Measurements from ENCODE around the gene ZMYND10. TPM values are rescaled to one million over a fixed set of nuclear protein-coding genes. Genes with fewer than 3 reads are reported as not detected.

ZMYND10 gene
- total and polyA plus RNA-seq, 5 donors from 2014 or later, result 0.09 to 1.6 TPM; not detected in 3

GRCh38 chr3:50385754-50386153 lies 40.2 kb upstream of the ZMYND10 start:
- Mint-ChIP-seq H3K27me3 (peaks cover 5% of the 10 kb centered on the region), H3K9me3 (no peaks in the 10 kb centered on the region), H3K36me3 (no peaks in the 10 kb centered on the region), H3K4me3 (peak overlapping the region in 1 of 4 donors; percentile 27), H3K27ac (no peak overlapping the region), H3K4me1 (no peaks in the 10 kb centered on the region)
- Histone ChIP-seq H3K36me3 (ENCODE audit: control insufficient read depth, insufficient read depth, low read length) (no peaks in the 10 kb centered on the region), H3K4me1 (ENCODE audit: control insufficient read depth, insufficient read depth, low read length, poor library complexity, severe bottlenecking) (no peaks in the 10 kb centered on the region), H3K27ac (ENCODE audit: insufficient read depth, low read length, poor library complexity, severe bottlenecking) (no peak overlapping the region), H3K27me3 (ENCODE audit: control insufficient read depth, insufficient read depth, low read length) (no peaks in the 10 kb centered on the region), H3K9me3 (ENCODE audit: control insufficient read depth in 2 of 2, low read length in 2 of 2) (no peaks in the 10 kb centered on the region), H3K4me3 (ENCODE audit: low read depth, low read length) (no peak overlapping the region)
- DNase-seq, result no peak
- ATAC-seq (ENCODE audit: low read depth in 2 of 2), result no peak

GRCh38 chr3:50383750-50384149 lies 38.2 kb upstream of the ZMYND10 start:
- H3K9me3 ChIP-seq (ENCODE audit: control insufficient read depth in 2 of 2, low read length in 2 of 2), result no peaks in the 10 kb centered on the region
- no peak for DNase-seq
- Mint-ChIP-seq H3K9me3 (no peaks in the 10 kb centered on the region), H3K4me3 (no peak overlapping the region), H3K36me3 (no peaks in the 10 kb centered on the region), H3K4me1 (no peaks in the 10 kb centered on the region), H3K27ac (peak overlapping the region in 1 of 3 donors; percentile 13), H3K27me3 (peaks cover 5% of the 10 kb centered on the region)
- H3K36me3 ChIP-seq (ENCODE audit: control insufficient read depth, insufficient read depth, low read length), result no peaks in the 10 kb centered on the region
- H3K4me1 ChIP-seq (ENCODE audit: control insufficient read depth, insufficient read depth, low read length, poor library complexity, severe bottlenecking), result no peaks in the 10 kb centered on the region
- no peak overlapping the region for H3K4me3 ChIP-seq (ENCODE audit: low read depth, low read length)
- H3K27ac ChIP-seq (ENCODE audit: insufficient read depth, low read length, poor library complexity, severe bottlenecking), result no peak overlapping the region
- ATAC-seq (ENCODE audit: low read depth in 2 of 2), result no peak
- H3K27me3 ChIP-seq (ENCODE audit: control insufficient read depth, insufficient read depth, low read length), result no peaks in the 10 kb centered on the region

- Histone ChIP-seq H3K9me3 (ENCODE audit: control insufficient read depth in 2 of 2, low read length in 2 of 2) (no peaks in the 10 kb centered on the region), H3K4me3 (ENCODE audit: low read depth, low read length) (no peak overlapping the region), H3K36me3 (ENCODE audit: control insufficient read depth, insufficient read depth, low read length) (no peaks in the 10 kb centered on the region), H3K4me1 (ENCODE audit: control insufficient read depth, insufficient read depth, low read length, poor library complexity, severe bottlenecking) (no peaks in the 10 kb centered on the region), H3K27ac (ENCODE audit: insufficient read depth, low read length, poor library complexity, severe bottlenecking) (no peak overlapping the region), H3K27me3 (ENCODE audit: control insufficient read depth, insufficient read depth, low read length) (no peaks in the 10 kb centered on the region)
- Mint-ChIP-seq H3K27ac (no peak overlapping the region), H3K27me3 (peaks cover 5% of the 10 kb centered on the region), H3K4me3 (no peak overlapping the region), H3K9me3 (no peaks in the 10 kb centered on the region), H3K36me3 (no peaks in the 10 kb centered on the region), H3K4me1 (no peaks in the 10 kb centered on the region)
- ATAC-seq (ENCODE audit: low read depth in 2 of 2) (no peak), DNase-seq (no peak)
Observed at GRCh38 chr3:50382722-50383121, 37.2 kb upstream of the ZMYND10 start.

DNA sequence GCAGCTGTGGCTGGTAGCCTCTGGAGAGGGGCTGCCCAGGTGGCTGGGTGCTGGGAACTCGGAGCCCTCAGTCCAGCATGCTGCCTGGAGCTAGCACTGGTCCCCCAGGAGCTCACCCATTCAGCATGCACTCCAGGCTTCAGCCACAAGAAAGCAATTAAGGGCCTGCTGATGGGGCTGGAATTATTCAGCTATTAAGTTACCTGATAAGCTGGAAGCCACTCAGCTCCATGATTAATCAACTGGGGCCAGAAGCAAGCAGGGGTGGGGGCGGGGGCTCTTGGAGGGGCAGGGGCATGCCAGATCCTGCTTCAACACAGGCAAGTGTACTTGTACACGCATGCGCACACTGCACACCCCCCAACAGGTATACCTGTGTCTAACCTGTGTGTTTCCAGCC lies 35.9 kb upstream of the ZMYND10 start:
- Mint-ChIP-seq H3K4me1 (no peaks in the 10 kb centered on the region), H3K9me3 (peaks cover 0 to 2% (median 0%) of the 10 kb centered on the region in 7 donors)

GRCh38 chr3:50380405-50381085 lies 35.0 kb upstream of the ZMYND10 start:
- H3K9me3 ChIP-seq (ENCODE audit: control insufficient read depth in 2 of 2, low read length in 2 of 2), result no peaks in the 10 kb centered on the region
- no peaks in the 10 kb centered on the region for H3K27me3 ChIP-seq (ENCODE audit: control insufficient read depth, insufficient read depth, low read length)
- H3K27me3 Mint-ChIP-seq, result peaks cover 5% of the 10 kb centered on the region
- no peak overlapping the region for H3K4me3 ChIP-seq (ENCODE audit: low read depth, low read length)
- peaks cover 0 to 2% (median 0%) of the 10 kb centered on the region in 7 donors for H3K9me3 Mint-ChIP-seq
- H3K4me1 Mint-ChIP-seq, result no peaks in the 10 kb centered on the region
- no peaks in the 10 kb centered on the region for H3K4me1 ChIP-seq (ENCODE audit: control insufficient read depth, insufficient read depth, low read length, poor library complexity, severe bottlenecking)
- no peaks in the 10 kb centered on the region for H3K36me3 Mint-ChIP-seq
- no peak for ATAC-seq (ENCODE audit: low read depth in 2 of 2)
- DNase-seq, result no peak
- H3K4me3 Mint-ChIP-seq, result no peak overlapping the region
- H3K27ac ChIP-seq (ENCODE audit: insufficient read depth, low read length, poor library complexity, severe bottlenecking), result no peak overlapping the region
- H3K36me3 ChIP-seq (ENCODE audit: control insufficient read depth, insufficient read depth, low read length), result no peaks in the 10 kb centered on the region
- no peak overlapping the region for H3K27ac Mint-ChIP-seq

More for the DNA sequence above, 35.9 kb upstream of the ZMYND10 start:
- Histone ChIP-seq H3K9me3 (ENCODE audit: control insufficient read depth in 2 of 2, low read length in 2 of 2) (no peaks in the 10 kb centered on the region), H3K36me3 (ENCODE audit: control insufficient read depth, insufficient read depth, low read length) (no peaks in the 10 kb centered on the region), H3K4me1 (ENCODE audit: control insufficient read depth, insufficient read depth, low read length, poor library complexity, severe bottlenecking) (no peaks in the 10 kb centered on the region), H3K4me3 (ENCODE audit: low read depth, low read length) (no peak overlapping the region), H3K27ac (ENCODE audit: insufficient read depth, low read length, poor library complexity, severe bottlenecking) (no peak overlapping the region), H3K27me3 (ENCODE audit: control insufficient read depth, insufficient read depth, low read length) (no peaks in the 10 kb centered on the region)
- Mint-ChIP-seq H3K36me3 (no peaks in the 10 kb centered on the region), H3K4me3 (no peak overlapping the region), H3K27ac (no peak overlapping the region), H3K27me3 (peaks cover 5% of the 10 kb centered on the region)
- DNase-seq (no peak), ATAC-seq (ENCODE audit: low read depth in 2 of 2) (no peak)

DNA sequence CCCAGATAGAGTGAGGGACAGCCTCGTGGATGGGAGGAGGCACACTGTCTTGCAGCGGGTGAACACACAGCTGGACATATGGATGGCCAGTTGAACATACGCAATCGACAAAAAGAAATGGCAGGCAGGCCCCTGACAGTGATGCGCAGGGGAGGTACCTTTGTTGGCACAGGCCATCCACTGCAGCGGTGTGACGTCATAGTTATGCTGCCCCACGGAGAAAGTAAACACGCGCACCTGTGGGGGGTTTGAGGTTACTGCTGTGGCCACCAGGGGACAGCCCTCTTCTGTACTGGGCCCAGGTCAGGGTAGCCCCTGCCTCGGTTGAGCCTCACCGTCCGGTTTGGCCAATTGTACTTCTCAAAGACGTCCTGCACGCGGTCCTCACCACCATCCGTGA lies 33.2 kb upstream of the ZMYND10 start:
- peaks cover 0 to 2% (median 0%) of the 10 kb centered on the region in 7 donors for H3K9me3 Mint-ChIP-seq
- H3K4me3 Mint-ChIP-seq, result no peak overlapping the region
- H3K4me1 Mint-ChIP-seq, result no peaks in the 10 kb centered on the region
- DNase-seq, result no peak
- peaks cover 5% of the 10 kb centered on the region for H3K27me3 Mint-ChIP-seq
- no peak overlapping the region for H3K27ac Mint-ChIP-seq
- H3K27ac ChIP-seq (ENCODE audit: insufficient read depth, low read length, poor library complexity, severe bottlenecking), result no peak overlapping the region
- no peak overlapping the region for H3K4me3 ChIP-seq (ENCODE audit: low read depth, low read length)
- no peak for ATAC-seq (ENCODE audit: low read depth in 2 of 2)
- H3K36me3 Mint-ChIP-seq, result no peaks in the 10 kb centered on the region
- no peaks in the 10 kb centered on the region for H3K27me3 ChIP-seq (ENCODE audit: control insufficient read depth, insufficient read depth, low read length)
- no peaks in the 10 kb centered on the region for H3K9me3 ChIP-seq (ENCODE audit: control insufficient read depth in 2 of 2, low read length in 2 of 2)
- no peaks in the 10 kb centered on the region for H3K4me1 ChIP-seq (ENCODE audit: control insufficient read depth, insufficient read depth, low read length, poor library complexity, severe bottlenecking)
- H3K36me3 ChIP-seq (ENCODE audit: control insufficient read depth, insufficient read depth, low read length), result no peaks in the 10 kb centered on the region

DNA sequence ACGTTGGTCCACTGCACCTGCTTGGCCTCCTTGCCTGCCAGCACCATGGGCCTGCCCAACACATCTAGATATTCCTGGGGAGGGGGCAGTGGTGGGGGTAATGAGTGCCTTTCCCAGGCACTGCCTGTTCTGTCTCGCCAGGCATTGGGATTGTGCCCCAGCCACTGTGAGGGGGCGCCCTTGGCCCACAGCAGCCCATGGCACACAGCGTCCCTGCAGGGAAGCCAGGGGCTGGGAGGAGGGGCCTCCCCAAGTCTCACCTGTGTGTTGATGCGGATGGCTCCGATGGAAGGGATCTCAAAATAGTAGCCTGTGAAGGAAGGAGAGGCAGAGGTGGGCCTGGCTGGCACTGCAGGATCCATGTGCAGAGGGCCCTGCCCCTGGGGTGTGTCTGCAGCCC lies 32.5 kb upstream of the ZMYND10 start:
- Histone ChIP-seq H3K36me3 (ENCODE audit: control insufficient read depth, insufficient read depth, low read length) (no peaks in the 10 kb centered on the region), H3K27me3 (ENCODE audit: control insufficient read depth, insufficient read depth, low read length) (no peaks in the 10 kb centered on the region), H3K4me3 (ENCODE audit: low read depth, low read length) (no peak overlapping the region), H3K27ac (ENCODE audit: insufficient read depth, low read length, poor library complexity, severe bottlenecking) (no peak overlapping the region), H3K4me1 (ENCODE audit: control insufficient read depth, insufficient read depth, low read length, poor library complexity, severe bottlenecking) (peaks cover 3% of the 10 kb centered on the region), H3K9me3 (ENCODE audit: control insufficient read depth in 2 of 2, low read length in 2 of 2) (no peaks in the 10 kb centered on the region)
- Mint-ChIP-seq H3K9me3 (peaks cover 0 to 2% (median 0%) of the 10 kb centered on the region in 7 donors), H3K36me3 (no peaks in the 10 kb centered on the region), H3K27ac (no peak overlapping the region), H3K27me3 (peaks cover 5% of the 10 kb centered on the region), H3K4me1 (peaks cover 0 to 3% (median 0%) of the 10 kb centered on the region in 4 donors), H3K4me3 (no peak overlapping the region)
- ATAC-seq (ENCODE audit: low read depth in 2 of 2) (no peak), DNase-seq (no peak)

GRCh38 chr3:50375258-50375931 lies 29.9 kb upstream of the ZMYND10 start:
- H3K9me3 ChIP-seq (ENCODE audit: control insufficient read depth in 2 of 2, low read length in 2 of 2), result no peaks in the 10 kb centered on the region

More at GRCh38 chr3:50375258-50375931, 29.9 kb upstream of the ZMYND10 start:
- ATAC-seq (ENCODE audit: low read depth in 2 of 2), result no peak
- H3K27ac ChIP-seq (ENCODE audit: insufficient read depth, low read length, poor library complexity, severe bottlenecking), result no peak overlapping the region
- H3K4me1 ChIP-seq (ENCODE audit: control insufficient read depth, insufficient read depth, low read length, poor library complexity, severe bottlenecking), result peaks cover 3% of the 10 kb centered on the region
- DNase-seq, result no peak
- peak overlapping the region in 1 of 3 donors; percentile 35 for H3K27ac Mint-ChIP-seq
- H3K4me1 Mint-ChIP-seq, result peaks cover 0 to 8% (median 0%) of the 10 kb centered on the region in 4 donors
- H3K4me3 ChIP-seq (ENCODE audit: low read depth, low read length), result no peak overlapping the region
- H3K4me3 Mint-ChIP-seq, result no peak overlapping the region
- peaks cover 17% of the 10 kb centered on the region for H3K27me3 Mint-ChIP-seq
- no peaks in the 10 kb centered on the region for H3K27me3 ChIP-seq (ENCODE audit: control insufficient read depth, insufficient read depth, low read length)
- peaks cover 0 to 4% (median 0%) of the 10 kb centered on the region in 7 donors for H3K9me3 Mint-ChIP-seq
- H3K36me3 ChIP-seq (ENCODE audit: control insufficient read depth, insufficient read depth, low read length), result no peaks in the 10 kb centered on the region
- no peaks in the 10 kb centered on the region for H3K36me3 Mint-ChIP-seq

Measured in CD4-positive, CD25-positive, alpha-beta regulatory T cell (primary cell).